Nephron progenitor cell (in vitro differentiated cells): ENCODE results near the gene NUTM2F.
A peak's percentile ranks its signal among the peaks of the same experiment; 100 is the strongest.
"Not testable (repeated sequence)": the region's sequence is repeated elsewhere in the genome, so short reads cannot be mapped to it uniquely, and the experiment has no call there.

ENCODE experiments used
- DNase-seq: peaks from one replicate; pipeline ENCODE4 v3.0.0; 2021
- H3K27ac Mint-ChIP-seq: 2 replicates; pipeline ENCODE4 v1.8.0; 2021; ENCODE audit warnings: mild to moderate bottlenecking, moderate library complexity, mixed read lengths
- H3K27me3 Mint-ChIP-seq: 2 replicates; pipeline ENCODE4 v1.8.0; 2021; ENCODE audit warnings: mild to moderate bottlenecking, low read depth, mixed read lengths; ENCODE audit not compliant: poor library complexity
- H3K36me3 Mint-ChIP-seq: 2 replicates; pipeline ENCODE4 v1.8.0; 2021; ENCODE audit warnings: low read depth, mixed read lengths
- H3K4me1 Mint-ChIP-seq: 2 replicates; pipeline ENCODE4 v1.8.0; 2021; ENCODE audit warnings: mixed read lengths
- H3K4me3 Mint-ChIP-seq: 2 replicates; pipeline ENCODE4 v1.8.0; 2021; ENCODE audit warnings: mild to moderate bottlenecking, moderate library complexity, mixed read lengths
- H3K9me3 Mint-ChIP-seq: 2 replicates; pipeline ENCODE4 v1.8.0; 2021; ENCODE audit warnings: mild to moderate bottlenecking, moderate library complexity, mixed read lengths

Gene NUTM2F, protein sequence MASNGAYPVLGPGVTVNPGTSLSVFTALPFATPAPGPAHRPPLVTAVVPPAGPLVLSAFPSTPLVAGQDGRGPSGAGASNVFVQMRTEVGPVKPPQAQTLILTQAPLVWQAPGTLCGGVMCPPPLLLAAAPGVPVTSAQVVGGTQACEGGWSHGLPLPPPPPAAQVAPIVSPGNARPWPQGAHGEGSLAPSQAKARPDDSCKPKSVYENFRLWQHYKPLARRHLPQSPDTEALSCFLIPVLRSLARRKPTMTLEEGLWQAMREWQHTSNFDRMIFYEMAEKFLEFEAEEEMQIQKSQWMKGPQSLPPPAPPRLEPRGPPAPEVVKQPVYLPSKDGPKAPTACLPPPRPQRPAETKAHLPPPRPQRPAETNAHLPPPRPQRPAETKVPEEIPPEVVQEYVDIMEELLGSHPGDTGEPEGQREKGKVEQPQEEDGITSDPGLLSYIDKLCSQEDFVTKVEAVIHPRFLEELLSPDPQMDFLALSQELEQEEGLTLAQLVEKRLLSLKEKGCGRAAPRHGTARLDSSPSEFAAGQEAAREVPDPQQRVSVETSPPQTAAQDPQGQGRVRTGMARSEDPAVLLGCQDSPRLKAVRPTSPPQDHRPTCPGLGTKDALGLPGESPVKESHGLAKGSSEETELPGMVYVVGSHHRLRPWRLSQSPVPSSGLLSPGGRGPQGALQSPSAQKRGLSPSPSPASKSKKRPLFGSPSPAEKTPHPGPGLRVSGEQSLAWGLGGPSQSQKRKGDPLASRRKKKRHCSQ

DNA sequence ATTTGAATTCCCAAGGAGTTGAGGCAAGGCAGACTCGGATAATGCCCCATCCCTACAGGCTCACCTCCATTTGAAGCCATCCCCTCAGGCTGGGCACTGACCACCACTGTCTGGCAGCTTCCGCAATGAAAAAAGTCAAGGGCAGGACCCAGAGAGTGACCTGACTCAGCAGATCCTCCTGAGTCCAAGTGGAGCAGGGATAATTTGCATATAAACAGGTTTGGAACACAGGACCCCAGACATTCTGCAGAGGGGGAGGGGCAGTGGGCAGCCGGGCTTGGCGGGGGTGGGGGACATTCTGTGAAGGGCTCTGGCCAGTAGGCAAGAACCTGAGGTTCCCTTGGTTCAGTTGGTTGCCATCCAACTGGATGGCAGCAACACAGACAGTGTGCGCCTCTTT is at the start of gene NUTM2F:
Gene NUTM2F (minus strand): TSS at position 101 of the 400 bp plus-strand sequence. CDS start 21 bp downstream, at position 80.
- not testable (repeated sequence) for H3K4me1 Mint-ChIP-seq, H3K27me3 Mint-ChIP-seq, DNase-seq, H3K36me3 Mint-ChIP-seq, H3K27ac Mint-ChIP-seq, H3K4me3 Mint-ChIP-seq, H3K9me3 Mint-ChIP-seq

DNA sequence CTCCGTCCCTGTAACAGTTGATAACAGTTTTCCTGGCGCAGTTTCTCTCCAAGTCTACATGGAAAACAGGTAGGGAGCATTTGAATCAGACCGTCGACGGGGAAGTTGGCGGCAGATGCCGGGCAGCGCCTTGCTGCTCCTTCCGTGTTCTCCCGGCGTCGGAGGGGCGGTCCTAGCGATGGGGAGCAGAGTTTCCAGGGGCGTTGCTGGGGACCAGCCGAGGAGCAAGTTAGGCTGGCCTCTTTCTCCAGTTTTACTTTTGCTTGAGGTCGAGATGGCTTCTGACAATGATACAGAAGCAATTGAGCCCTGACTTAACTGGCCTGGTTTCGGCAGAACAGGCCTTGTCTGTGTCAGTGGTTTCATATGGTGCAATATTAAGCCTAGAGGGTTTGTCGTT is 46.8 kb upstream of the NUTM2F start:
- DNase-seq, H3K36me3 Mint-ChIP-seq, H3K9me3 Mint-ChIP-seq, H3K4me1 Mint-ChIP-seq: not testable (repeated sequence)
- peaks cover 25% of the 10 kb centered on the region for H3K27me3 Mint-ChIP-seq
- peak overlapping the region; percentile 90 for H3K4me3 Mint-ChIP-seq
- peak overlapping the region; percentile 36 for H3K27ac Mint-ChIP-seq

DNA sequence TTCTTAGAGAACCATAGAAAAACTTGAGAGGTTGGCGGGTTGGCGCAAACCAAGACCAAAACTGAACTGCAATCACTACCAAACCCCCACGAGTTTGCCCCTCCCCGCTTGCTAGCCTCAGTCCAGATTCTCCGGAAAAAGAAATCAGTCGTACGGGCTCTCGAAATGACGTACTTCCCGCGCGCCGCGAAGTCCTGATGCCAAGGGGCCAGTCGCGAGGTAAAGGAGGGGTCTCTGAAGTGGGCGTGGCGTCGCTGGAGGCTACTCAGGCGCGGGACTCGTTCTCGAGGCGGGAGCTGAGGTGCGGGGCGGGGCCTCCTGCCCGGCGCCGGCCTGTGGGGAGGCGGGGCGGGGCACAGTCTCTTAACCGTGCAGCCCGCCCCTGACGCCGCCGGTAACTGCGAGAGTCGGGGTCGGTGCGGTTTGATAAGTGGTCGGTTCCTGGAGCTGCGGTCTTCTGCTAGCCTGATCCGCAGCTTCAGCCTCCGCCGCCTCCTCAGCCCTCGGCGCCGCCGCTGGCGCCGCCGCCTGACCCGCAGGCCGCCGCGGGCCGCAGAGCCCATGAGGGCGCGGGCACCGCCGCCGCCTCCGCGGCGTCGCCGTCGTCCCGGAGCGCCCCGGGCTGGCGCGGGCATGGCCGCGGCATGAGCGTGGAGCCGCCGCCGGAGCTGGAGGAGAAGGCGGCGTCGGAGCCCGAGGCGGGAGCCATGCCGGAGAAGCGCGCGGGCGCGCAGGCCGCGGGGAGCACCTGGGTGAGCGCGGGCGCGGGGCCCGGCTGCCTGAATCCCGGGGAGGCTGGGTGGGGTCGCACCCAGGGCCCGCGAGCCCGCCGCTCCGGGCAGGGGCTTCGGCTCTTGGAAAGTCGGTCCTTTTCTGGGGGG is 46.0 kb upstream of the NUTM2F start:
- peaks cover 30% of the 10 kb centered on the region for H3K27me3 Mint-ChIP-seq
- not testable (repeated sequence) for H3K36me3 Mint-ChIP-seq, H3K4me1 Mint-ChIP-seq, H3K9me3 Mint-ChIP-seq
- H3K4me3 Mint-ChIP-seq: peak overlapping the region; percentile 90
- peak; percentile 91 for DNase-seq
- H3K27ac Mint-ChIP-seq: peak overlapping the region; percentile 94

DNA sequence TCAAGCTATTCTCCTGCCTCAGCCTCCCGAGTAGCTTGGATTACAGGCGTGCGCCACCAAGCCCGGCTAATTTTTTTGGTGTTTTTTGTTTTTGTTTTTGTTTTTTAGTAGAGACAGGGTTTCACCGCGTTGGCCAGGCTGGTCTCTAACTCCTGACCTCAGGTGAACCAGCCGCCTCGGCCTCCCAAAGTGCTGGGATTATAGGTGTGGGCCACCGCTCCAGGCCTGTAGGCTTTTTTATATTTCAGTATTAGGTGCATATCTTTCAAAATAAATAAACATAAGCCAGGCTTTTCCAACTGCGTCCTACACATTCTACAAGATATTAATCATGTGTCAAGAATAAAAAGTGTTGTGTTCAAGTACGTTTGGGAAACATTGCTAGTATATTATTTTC is 45.3 kb upstream of the NUTM2F start:
- not testable (repeated sequence) for H3K4me1 Mint-ChIP-seq, DNase-seq, H3K9me3 Mint-ChIP-seq, H3K36me3 Mint-ChIP-seq
- Mint-ChIP-seq H3K27me3 (peaks cover 33% of the 10 kb centered on the region), H3K4me3 (peak overlapping the region; percentile 86), H3K27ac (peak overlapping the region; percentile 94)

DNA sequence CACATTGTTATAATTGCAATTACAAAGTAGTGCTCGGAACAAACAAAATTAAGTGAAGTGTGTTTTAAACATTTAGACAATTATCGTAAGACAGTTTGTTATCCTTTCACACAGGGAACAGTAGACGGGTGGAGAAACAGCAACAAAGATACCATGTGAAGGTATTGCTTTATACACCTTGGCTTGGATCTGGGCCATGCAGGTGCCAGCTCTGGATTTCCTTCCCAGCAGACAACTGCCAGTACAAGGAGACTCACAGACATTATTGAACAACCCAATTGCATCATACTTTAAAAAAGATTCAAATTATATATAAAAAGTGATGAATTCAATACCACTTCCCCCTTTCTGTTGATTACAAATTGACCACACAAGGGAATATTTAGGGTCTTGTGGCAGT is 41.8 kb upstream of the NUTM2F start:
- not testable (repeated sequence) for DNase-seq, H3K9me3 Mint-ChIP-seq, H3K4me3 Mint-ChIP-seq, H3K4me1 Mint-ChIP-seq, H3K27ac Mint-ChIP-seq, H3K36me3 Mint-ChIP-seq
- H3K27me3 Mint-ChIP-seq: peaks cover 45% of the 10 kb centered on the region

DNA sequence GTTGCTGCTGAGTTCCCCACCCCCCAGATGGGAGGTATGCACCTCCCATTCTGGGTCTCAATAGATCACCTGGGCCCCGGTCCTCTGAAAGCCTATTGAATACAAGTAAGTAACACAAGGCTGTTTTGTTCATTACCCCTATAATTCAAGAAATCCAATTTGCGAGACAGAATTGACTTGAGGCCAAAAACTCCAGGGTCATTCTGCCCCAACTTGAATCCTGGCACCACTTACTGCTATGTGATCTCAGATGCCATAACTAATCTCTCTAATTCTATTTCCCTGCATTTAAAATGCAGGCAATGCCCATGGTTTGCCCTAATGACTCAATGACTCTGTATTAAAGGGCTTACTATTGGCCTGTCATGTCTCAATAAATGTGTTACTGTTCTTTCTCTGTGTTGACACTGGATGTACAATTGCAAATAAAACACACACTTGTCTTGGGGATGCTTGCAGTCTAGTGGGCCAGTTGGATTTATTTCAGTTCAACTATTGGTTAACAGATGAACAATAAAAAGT is 35.7 kb upstream of the NUTM2F start:
- not testable (repeated sequence) for H3K9me3 Mint-ChIP-seq, H3K4me3 Mint-ChIP-seq, H3K27ac Mint-ChIP-seq, DNase-seq, H3K36me3 Mint-ChIP-seq, H3K4me1 Mint-ChIP-seq
- peaks cover 28% of the 10 kb centered on the region for H3K27me3 Mint-ChIP-seq

DNA sequence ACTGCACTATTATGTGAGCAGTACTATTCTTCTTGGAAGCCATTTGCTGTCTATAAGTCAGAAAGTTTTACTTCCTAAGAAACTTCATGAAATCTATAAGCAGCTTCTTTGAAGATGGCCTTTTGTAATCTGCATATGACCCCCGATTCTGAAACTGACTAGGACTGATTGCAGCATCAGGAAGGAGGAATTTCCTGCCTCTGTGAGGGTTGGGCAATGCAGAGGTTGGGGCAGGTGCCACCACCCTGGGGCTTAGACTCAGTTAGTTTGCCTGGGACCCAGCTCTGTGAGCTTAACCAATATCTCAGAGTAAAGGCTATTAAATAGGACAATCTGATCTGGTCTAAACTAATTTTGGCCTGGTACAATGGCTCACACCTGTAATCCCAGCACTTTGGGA is 28.7 kb upstream of the NUTM2F start:
- not testable (repeated sequence) for H3K27ac Mint-ChIP-seq, H3K4me3 Mint-ChIP-seq, H3K36me3 Mint-ChIP-seq, DNase-seq, H3K4me1 Mint-ChIP-seq, H3K9me3 Mint-ChIP-seq
- H3K27me3 Mint-ChIP-seq: peaks cover 16% of the 10 kb centered on the region

DNA sequence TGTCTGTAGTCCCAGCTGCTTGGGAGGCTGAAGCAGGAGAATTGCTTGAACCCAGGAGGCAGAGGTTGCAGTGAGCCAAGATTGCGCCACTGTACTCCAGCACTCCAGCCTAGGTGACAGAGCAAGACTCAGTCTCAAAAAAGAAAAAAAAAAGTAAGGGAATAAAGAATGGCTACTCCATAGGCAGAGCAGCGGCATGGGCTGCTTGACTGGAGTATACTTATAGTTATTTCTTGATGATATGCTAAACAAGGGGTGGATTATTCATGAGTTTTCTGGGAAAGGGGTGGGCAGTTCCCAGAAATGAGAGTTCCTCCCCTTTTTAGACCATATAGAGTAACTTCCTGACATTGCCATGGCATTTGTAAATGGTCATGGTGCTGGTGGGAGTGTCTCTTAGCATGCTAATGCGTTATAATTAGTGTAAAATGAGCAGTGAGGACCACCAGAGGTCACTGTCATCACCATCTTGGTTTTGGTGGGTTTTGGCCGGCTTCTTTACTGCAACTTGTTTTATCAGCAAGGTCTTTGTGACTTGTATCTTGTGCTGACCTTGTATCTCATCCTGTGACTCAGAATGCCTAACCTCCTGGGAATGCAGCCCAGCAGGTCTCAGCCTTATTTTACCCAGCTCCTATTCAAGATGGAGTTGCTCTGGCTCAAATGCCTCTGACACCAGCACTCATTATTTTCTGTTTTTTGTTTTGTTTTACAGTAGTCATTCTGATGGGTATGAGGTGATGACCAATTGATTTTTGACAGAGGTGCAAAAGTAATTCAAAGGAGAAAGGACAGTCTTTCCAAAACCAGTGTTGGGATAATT is 23.7 kb upstream of the NUTM2F start:
- H3K36me3 Mint-ChIP-seq, H3K27ac Mint-ChIP-seq, H3K4me3 Mint-ChIP-seq, DNase-seq, H3K4me1 Mint-ChIP-seq, H3K9me3 Mint-ChIP-seq, H3K27me3 Mint-ChIP-seq: not testable (repeated sequence)

DNA sequence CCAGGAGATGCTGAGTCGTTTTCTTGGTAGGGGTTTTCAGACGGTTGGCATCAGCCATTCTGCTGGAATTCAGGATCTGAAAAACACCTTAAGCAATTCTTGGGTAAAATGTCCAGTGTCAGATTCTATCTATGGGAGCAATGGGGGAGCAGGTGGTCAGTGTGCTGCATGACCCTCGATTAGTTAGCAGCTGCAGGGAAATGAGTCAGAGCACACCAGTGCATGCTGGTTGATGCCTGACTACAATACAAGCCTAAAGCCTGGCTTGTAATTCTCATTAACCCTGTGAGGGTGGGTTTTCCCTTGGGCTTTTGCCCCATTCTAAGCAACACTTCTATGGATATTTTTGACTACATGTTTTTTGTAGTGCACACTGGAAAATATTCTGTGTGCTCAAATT is 20.3 kb upstream of the NUTM2F start:
- not testable (repeated sequence) for H3K4me1 Mint-ChIP-seq, H3K9me3 Mint-ChIP-seq, H3K27ac Mint-ChIP-seq, H3K27me3 Mint-ChIP-seq, DNase-seq, H3K4me3 Mint-ChIP-seq, H3K36me3 Mint-ChIP-seq

DNA sequence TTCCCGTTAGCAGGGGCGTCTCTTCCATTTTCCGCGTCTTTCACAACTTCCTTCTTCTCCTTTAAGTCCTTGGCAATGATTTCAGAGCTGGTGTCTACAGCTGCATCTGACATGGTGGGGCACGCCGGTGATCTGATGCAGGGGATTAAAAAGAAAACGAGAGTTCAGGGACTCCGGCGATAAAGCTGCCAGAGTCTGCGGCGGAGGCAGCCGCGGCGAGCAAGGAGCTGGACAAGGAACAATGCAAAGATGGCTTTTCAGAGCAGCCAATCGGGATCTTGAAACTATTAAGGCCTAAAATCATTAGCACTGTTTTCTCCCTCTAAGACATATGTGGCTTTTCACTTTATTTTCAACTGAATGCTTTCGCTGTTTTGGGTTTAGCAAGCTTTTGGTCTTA is 19.0 kb upstream of the NUTM2F start:
- not testable (repeated sequence) for H3K27ac Mint-ChIP-seq, H3K4me1 Mint-ChIP-seq, H3K36me3 Mint-ChIP-seq, H3K9me3 Mint-ChIP-seq, DNase-seq, H3K27me3 Mint-ChIP-seq, H3K4me3 Mint-ChIP-seq

DNA sequence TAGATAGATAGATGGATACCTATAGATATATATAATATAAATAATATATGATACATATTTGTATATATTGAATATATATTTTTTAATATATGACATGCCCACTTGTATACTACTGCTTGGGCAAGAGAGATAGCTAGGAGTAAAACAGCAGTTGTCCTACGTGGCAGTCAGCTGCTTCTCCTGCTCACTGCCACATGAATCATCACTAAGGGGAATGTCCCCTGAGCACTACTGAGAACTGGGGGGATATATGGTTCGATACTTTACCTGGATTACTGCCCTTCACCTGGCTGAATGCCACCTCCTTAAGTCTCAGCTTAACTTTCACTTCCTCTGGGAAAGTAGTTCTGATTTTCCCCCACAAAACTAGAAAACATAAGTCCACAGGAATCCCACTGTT is 13.3 kb upstream of the NUTM2F start:
- not testable (repeated sequence) for H3K4me1 Mint-ChIP-seq, H3K27ac Mint-ChIP-seq, DNase-seq, H3K4me3 Mint-ChIP-seq, H3K27me3 Mint-ChIP-seq, H3K9me3 Mint-ChIP-seq, H3K36me3 Mint-ChIP-seq

DNA sequence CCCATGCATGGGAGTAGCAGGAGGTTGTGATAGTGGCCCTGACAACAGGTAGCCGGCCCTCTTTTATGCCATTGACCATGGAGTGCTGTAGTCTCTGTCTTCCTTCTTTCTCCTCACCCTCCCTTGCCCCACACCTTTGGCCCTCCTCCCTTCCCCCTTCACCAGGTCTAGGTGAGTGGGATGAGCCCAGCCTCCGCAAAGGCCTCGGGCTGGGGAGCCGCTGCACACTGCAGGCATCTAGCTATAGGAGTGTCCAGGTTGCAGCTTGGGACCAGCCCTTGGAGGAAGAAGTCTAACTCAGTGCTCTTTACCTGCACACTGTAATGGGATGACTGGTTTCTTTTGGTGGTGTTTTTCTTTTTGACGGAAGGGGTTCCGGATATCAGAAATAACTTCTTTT is 12.3 kb upstream of the NUTM2F start:
- H3K36me3 Mint-ChIP-seq, H3K4me3 Mint-ChIP-seq, H3K9me3 Mint-ChIP-seq, DNase-seq, H3K27me3 Mint-ChIP-seq, H3K27ac Mint-ChIP-seq, H3K4me1 Mint-ChIP-seq: not testable (repeated sequence)

DNA sequence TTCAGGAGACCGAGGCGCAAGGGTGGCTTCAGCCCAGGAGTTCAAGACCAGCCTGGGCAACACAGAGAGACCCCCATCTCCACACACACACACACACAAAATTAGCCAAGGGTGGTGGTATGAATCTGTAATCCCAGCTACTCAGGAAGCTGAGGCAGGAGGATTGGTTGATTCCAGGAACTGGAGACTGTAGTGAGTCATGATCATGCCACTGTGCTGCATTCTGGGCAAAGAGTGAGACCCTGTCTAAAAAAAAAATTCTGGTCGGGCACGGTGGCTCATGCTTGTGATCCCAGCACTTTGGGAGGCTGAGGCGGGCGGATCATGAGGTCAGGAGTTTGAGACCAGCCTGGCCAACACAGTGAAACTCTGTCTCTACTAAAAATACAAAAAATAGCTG is 11.2 kb upstream of the NUTM2F start:
- H3K27me3 Mint-ChIP-seq, H3K27ac Mint-ChIP-seq, H3K4me1 Mint-ChIP-seq, H3K4me3 Mint-ChIP-seq, H3K9me3 Mint-ChIP-seq, DNase-seq, H3K36me3 Mint-ChIP-seq: not testable (repeated sequence)
